HG03175 (cell line): ENCODE results near the gene RHOA.

Experiments
- ATAC-seq: cut with Tn5 transposase; IDR thresholded peaks from one replicate; pipeline ENCODE4 v1.9.1; 2021; ENCODE audit warnings: mild to moderate bottlenecking, moderate library complexity; ENCODE audit not compliant: unreplicated experiment

The RHOA gene

DNA sequence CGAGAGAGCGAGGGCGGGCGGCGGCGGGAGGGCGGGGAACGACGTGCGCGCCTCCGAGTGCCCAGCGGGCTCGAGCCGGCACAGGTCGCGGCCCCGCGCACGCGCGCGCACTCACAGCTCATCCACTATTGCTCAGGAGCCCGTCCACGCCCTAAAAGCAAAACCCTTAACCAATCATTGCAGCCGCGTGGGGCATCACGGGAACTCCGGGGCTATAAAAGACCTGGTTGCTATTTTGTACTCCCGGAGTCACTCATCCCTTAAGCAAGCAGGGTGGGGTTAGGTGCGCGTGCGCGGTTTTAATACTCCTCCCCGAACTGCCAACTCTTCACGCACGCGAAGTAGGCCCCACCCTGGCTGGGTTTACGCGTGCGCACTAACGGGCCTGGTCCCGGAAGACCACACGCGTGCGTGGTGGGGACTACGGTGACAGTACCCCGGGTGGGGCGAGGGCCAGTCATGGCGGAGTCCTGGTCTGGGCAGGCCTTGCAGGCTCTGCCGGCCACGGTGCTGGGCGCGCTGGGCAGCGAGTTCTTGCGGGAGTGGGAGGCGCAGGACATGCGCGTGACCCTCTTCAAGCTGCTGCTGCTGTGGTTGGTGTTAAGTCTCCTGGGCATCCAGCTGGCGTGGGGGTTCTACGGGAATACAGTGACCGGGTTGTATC is at the start of gene RHOA, which contains the start of gene TCTA:
TSS of gene RHOA (minus strand) at position 9 of the 664 bp plus-strand sequence. CDS start 36,387 bp downstream, outside the sequence.
TSS of gene TCTA (plus strand) at position 456 of the 664 bp plus-strand sequence. CDS start at position 460, 4 bp downstream.
- ATAC-seq: peak; percentile 78

DNA sequence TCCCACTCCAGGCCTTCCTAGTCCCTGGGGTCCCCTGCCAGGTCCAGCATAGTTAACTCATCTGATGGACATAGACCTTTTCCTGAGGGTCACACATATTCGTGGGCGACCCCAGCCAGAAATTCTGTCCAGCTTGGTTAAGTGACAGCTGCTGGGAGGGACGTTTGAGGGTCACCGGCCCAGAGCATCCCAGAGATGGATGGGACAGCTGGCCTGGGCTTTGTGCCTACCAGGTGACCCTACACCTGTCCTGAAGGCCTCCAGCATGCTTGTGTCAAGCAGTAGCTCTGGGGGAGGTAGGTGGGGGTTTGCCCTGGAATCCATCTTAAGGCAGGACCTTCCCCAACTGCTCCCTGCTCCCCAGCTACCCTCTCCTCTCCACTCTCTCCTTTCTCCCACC is 49.2 kb upstream of the RHOA start:
- ATAC-seq: no peak

DNA sequence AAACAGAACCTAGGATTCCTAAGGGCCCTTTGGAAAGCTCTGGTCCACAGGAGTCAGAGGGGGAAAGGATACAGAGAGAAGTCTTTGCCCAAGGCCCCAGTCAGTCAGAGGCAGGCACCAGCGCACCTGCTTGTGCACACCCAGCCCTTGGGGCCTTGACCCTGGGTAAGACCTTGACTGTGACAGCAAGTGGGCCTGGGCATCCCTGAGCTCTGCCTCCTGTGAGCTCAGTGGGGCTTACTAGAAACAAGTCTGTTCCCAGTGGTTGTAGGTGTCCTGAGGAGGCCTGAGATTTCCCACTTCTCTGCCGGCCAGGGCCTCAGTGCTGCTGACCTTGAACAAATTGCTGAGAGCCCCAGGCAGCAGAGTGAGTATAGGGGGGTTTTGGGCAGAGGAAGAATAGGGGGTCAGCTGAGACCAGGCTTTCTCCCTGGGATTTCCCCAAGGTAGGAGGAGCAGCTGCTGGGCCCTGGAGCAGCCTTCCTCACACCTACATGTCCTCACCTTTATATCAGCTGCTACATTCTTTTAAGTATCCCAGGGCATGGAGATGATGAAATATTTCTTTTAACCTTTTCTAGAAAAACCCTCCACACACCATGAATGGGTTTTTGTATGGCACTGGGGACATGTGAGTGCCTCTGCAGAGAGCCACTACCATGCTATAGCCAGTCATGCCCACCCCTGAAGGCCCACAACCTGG is 48.6 kb upstream of the RHOA start:
- no peak for ATAC-seq

DNA sequence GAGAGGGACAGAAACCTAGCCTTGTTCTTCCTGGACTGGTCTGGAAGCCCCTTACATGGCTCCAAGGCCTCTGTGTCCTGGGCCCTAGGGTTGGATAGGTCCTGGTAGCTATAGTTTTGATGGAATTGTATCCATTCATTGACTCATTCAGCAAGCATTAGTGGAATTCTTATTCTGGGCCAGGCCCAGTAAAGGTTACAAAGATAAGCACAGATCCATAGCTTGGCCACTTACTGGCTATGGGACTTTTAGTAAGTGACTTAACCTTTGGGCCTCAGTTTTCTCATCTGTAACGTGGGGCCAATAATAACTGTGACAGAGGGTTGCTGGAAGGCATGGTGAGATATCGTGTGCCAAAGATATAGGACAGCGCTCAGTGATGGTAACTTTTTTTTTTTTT is 44.7 kb upstream of the RHOA start:
- no peak for ATAC-seq

DNA sequence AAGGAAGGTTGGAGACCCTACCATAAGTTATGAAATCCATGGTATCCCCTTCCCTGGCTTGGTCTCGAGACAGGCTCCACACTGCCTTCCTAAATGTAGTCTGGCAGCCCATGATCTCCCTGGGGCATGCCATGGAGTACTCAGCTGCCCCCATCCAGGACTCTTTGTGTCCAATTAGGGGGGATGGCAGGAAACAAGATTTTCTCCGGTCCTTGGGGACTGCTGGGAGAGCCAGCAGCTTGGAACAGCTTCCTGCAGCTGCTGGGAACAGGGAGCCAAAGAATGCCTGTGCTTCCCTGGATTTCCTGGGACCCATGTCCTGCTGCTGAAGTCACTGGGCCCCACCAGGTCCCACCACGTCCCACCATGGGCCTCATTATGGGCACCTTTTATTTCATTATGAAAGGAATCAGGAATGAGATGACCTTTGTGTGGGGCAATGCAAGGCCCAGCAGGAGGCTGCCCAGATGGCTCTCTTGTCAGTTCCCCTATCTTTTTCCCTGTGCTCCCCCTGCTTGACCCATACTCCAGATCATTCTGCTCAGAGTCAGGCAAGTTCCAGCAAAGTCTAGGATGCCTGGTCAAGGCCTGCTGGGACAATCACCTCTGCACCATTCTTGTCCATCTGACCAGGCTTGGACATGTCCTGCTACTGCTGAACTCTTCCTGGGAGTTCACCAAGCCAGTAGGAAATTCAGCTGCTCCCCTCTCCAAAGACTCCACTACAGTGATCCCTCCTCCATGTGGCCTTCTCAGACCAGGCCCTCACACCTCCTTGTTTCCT is 43.3 kb upstream of the RHOA start:
- ATAC-seq: no peak

DNA sequence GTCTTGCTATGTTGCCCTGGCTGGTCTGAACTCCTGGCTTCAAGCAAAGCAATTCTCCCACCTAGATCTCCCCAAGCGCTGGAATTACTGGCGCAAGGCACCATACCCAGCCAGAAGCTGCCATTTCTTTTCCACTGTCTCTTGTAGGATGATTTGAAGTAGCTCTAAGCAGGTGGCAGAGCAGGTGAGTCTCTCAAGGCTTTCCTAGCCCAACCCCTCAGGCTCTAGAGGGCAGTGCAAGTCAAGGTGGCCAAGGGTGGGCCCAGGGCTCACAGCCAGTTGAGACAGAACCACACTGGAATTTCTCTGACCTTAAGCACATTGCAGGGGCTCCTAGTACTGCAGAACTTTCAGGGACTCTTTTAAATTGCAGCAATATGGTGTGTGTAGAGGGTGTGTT is 42.7 kb upstream of the RHOA start:
- ATAC-seq: no peak

DNA sequence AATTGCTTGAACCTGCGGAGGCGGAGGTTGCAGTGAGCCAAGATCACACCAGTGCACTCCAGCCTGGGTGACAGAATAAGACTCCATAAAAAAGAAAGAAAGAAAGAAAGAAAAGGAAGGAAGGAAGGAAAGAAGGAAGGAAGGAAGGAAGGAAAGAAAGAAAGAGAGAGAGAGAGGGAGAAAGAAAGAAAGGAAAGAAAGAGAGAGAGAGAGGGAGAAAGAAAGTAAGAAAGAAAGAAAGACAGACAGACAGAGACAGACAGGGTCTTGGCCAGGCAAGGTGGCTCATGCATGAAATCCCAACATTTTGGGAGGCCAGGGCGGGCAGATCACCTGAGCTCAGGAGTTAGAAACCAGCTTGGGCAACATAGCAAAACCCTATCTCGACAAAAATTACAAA is 41.8 kb upstream of the RHOA start:
- ATAC-seq: no peak

DNA sequence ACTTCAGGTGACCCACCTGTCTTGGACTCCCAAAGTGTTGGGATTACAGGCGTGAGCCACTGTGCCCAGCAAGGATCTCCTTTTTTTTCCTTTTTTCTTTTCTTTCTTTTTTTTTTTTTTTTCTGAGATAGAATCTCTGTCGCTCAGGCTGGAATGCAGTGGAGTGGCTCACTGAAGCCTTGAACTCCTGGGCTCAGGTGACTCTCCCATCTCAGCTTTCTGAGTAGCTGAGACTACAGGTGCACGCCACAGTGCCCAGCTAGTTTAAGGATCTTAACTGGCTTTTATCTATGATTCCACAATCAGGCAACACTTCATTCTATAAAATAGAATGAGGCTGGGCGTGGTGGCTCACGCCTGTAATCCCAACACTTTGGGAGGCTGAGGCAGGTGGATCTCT is 33.6 kb upstream of the RHOA start:
- ATAC-seq: no peak

DNA sequence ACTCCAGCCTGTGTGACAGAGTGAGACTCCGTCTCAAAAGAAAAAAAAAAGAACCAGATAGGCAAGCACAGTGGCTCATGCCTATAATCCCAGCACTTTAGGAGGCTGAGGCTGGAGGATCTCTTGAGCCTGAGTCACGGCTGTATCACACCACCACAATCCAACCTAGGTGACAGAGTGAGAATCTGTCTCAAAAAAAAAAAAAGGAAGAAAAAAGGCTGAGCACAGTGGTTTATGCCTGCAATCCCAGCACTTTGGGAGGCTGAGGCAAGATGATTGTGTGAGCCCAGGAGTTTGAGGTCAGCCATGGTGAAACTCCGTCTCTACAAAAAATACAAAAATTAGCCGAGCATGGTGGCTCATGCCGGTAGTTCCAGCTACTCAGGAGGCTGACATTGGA is 23.0 kb upstream of the RHOA start:
- ATAC-seq: no peak

DNA sequence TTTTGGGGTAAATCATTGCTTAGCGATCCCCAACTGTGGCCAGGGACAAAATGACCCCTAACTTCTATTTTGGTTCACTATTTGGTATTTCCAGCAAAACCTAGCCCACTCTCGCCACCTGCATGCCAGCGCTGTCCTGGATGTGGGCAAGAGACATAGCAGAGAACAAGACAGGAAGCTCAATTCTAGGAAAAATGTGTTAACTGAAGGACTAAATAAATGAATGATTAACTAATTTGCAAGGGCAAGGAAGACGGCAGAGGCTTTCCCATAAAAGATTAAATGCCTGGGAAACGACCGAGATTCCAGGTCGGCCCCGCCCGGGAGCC is 16.9 kb upstream of the RHOA start:
- peak; percentile 4 for ATAC-seq

DNA sequence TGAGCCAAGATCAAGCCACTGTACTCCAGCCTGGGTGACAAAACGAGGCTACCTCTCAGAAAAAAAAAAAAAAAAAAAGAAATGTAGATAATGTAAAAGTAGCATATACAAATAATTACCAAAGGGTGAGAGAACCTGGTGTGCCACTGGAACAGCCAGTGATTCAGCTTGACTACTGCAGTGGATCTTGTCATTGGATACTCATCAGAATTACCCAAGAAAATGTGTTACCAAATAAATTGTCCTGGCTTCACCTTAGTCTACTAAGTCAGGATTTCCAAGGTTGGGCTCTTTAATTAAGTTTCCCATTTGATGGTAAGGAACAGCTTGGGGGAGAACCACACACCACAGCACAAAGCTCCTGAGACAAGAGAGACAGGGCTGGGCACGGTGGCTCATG is 15.8 kb upstream of the RHOA start:
- no peak for ATAC-seq

DNA sequence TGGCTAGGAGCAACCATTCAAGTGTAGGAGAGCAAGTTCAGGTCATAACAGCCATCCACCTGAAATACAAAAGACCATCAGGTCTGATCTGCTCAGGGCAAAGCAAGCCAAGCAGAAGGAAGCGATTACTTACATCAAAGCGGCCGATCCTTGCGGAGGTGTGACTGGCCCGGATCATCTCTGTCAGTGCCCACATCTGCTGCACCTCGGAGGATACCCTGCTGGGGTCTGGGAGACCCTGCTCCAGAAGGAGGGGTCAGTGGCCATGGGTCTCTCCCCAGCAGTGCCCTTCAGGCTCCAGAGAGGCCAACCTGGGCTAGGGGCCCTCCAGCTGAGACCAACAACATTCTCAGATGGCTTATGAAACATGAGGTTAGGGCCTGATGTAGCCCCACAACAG is 13.0 kb upstream of the RHOA start:
- ATAC-seq: no peak

DNA sequence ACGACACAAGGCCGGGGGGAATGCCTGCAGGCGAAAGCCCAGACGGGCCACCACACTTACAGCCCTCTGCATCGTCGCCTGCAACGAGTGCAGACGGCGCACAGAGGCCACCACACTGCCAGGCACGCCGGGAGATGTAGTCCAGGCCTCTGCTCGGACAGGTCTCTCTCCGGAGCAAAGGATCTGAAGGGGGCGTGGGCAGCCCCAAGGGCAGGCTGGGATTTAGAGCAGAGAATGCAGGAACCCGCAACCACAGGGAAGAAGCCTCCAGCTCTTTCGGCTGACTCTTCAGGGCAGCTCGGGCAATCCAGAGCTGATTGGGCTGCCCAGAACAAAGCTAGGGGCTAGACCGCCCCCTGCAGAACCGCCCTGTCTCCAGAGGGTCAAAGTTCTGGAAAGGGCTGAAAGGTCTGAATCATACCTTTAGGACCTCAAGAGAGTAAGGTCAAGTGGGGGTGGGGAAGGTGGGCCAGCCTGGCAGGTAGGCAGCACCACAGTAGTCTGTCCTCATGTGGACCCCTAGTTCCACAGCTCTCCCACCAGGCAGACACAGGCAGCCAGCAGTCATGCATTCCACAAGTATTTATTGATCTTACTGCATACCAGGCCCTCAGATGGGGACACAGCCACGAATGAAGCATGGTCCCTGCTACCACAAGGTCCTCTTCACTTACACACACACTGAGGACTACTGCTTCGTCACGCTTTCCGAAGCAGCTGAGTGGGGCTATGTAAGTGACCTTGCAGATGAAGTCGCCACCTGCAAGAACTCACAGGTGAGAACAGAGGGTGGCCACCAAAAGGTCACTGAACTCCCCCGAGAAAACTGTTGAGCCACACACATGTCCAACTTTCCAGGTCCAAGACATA is 10.8 kb upstream of the RHOA start, which contains the start of gene AMT:
TSS of gene AMT (minus strand) at position 95 of the 870 bp plus-strand sequence. CDS start at position 72, 23 bp downstream.
- no peak for ATAC-seq

DNA sequence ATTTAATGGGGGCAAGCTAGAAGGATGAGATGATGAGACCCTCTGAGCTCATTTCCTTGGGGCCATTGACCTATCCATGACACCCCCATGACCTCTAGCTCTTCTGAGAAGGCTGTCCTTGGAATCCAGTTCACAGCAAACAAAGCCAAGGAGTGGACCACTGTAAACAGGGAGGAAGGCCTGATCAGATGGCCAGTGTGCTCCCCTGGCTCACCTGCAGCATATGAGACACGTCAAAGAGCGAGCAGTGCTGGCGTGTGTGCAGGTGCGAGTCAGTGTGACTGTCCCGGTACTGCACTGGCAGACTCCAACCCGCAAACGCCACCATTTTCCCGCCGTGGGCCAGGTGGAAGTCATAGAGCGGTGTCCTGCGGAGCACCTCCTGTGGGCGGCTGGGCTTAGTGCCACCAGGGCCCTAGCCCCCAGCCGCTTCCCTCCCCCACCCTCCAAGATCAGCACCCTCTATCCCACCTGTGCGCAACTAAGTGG is 10.2 kb upstream of the RHOA start:
- ATAC-seq: no peak

DNA sequence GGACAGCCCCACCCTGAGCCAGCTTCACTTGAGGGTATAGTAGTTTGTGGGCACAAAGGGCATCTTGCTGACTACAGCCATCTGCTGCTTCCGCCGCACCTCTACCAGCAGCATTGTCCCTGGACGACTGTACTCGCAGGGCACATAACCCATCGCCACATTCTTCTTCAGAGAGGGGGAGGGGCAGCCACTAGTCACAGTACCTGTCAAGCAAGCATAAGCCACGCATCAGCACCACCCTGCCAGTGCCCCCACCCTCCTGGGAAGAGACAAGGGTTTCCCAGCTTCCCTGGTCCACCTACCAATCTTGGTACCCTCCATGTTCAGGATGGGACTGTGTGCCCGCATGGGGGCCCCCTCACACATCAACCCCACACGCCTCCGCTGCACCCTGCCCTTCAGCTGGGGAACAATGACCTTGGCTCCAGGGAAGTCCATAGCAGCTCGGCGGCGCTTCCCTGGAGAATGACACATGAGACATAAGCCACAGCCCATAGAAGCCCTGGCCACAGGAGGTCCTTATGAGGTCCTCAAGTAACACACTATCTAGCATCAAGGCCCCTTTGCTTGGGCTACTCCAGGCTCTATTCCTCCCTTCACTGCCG is 5.8 kb upstream of the RHOA start:
- no peak for ATAC-seq

DNA sequence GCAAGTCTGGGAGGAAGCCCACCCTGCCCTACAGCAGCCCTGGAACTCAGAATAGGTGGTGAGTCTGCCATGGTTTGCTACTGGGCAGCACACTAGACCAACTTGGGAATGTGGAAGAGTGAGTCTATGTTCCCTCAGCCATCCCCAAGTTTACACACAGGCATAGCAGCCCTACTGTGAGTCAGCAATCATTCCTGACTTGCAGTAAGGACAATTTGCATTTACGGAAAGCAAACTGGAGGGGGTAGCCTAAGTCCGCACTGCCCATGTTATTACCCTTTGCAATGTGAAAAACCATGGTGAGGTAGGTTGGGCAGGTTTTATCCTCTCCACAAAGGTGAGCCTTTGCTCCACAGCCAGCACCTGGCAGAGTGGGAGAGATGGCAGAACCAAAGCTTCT is 5.1 kb upstream of the RHOA start:
- ATAC-seq: no peak

DNA sequence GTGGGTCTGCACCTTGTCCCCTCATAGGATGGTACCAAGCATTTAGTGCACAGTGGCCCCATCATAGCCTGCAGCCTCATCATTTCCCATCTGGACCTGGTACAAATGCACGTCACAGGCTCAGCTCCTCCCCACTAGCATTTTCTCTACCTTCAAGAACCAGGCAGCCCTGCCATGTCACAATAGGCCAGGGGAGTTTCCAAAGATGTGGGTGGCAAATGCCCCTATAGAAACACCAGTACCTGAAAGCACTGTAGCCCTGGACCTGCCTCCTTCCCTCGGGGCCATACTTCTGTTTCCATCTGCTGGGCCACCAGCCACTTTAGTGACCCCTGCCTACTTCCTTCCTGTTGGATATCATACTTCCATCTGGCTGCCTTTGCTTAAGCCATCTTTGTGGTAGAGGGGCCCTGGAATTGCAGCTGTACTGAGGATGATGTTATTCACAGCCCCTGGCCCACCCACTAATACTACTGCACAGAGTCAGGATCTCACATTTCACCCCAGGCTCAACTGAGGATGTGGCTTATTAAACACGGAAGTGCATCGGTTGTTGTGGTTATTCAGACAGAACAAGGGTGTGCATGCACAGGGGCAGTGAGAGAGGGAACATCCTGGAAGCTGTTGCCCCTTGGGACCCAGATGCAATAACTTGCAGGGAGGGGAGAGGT is 4.3 kb upstream of the RHOA start:
- no peak for ATAC-seq

DNA sequence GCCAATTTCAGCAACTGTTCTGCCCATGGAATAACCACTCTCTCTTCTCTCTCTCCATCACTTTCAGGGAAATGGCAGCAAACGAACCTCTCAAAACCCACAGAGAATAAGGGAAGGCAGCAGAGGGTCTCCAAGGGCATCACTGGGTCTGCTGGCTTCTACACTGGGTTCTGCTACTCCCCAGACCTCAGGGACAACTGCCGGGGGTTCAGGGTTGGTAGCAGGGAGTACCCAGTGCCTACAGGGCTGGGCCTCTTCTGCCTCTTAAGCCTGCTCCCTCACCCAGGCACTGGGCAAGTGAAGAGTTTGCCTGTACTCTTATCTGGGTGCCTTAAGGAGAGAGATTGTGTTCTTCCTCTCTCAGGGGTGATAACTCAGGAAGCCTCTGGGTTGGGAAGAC is 3.0 kb upstream of the RHOA start:
- ATAC-seq: no peak

DNA sequence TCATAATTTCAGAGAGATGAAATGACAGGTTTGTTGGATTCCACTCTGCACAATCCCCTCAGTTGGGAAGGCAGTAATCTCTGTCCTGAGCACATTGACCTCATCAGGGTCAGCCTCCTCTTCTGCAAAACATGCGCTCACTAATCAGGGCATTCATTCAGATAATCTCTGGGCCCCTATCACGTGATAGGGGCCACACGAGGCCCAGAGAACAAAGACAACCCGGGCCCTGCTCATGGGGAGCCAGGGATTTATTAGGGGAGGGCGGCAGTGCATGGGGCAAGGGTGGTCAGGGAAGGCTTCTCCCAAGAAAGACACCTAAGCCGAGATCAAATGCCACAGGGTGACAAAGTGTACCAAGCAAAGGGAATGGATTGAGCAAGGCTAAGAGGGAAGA is 1.6 kb upstream of the RHOA start:
- no peak for ATAC-seq
